HG03342 (cell line): ENCODE data around the gene ART1.

Source experiments
- ATAC-seq: cut with Tn5 transposase; IDR thresholded peaks from one replicate; pipeline ENCODE4 v1.9.1; 2021; ENCODE audit warnings: mild to moderate bottlenecking, moderate library complexity; ENCODE audit not compliant: unreplicated experiment

The ART1 gene

GRCh38 chr11:3710485-3711259 lies 65.7 kb downstream of the ART1 start:
- no peak for ATAC-seq

- ATAC-seq = no peak
Observed at GRCh38 chr11:3712274-3712673, 67.3 kb downstream of the ART1 start.
